Measurements from ENCODE around the gene USP3. TPM values are rescaled to one million over a fixed set of nuclear protein-coding genes. Genes with fewer than 3 reads are reported as not detected.

The USP3 gene
- total and polyA plus RNA-seq, 2 of the 4 experiments (the other 2 are of a cell fraction): 17.3 to 52.3 TPM

DNA sequence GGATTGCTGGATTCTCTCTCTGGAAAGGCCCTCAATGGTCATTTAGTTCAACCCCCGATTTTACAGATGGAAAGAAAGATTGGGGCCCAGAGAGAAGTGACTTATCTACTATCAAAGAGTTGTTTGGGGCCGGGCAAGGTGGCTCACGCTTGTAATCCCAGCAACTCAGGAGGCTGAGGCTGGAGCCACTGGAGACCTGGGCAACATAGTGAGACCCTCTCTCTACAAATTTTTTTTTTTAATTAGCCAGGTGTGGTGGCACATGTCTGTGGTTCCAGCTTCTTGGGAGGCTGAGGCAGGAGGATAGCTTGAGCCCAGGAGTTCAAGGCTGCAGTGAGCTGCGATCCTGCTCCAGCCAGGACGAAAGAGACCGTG is 5.2 kb upstream of the USP3 start:
- Histone ChIP-seq H3K14ac (replicated peaks; ENCODE audit: low read depth, low read length) (no peak overlapping the region), H3K9me3 (ENCODE audit: control insufficient read depth, insufficient read depth, low read length) (no peaks in the 10 kb centered on the region), H3K4me3 (ENCODE audit: insufficient read depth, low read depth, low read length) (no peak overlapping the region), H3K9me1 (ENCODE audit: insufficient read depth, low read length) (peaks cover 18% of the 10 kb centered on the region), H2BK20ac (ENCODE audit: low read depth, low read length) (no peak overlapping the region), H2BK5ac (ENCODE audit: low read depth, low read length, poor library complexity, severe bottlenecking) (no peak overlapping the region), H2BK15ac (ENCODE audit: low read depth, low read length) (no peak overlapping the region), H2AFZ (replicated peaks; ENCODE audit: low read length, poor library complexity) (no peak overlapping the region), H3K27ac (ENCODE audit: insufficient read depth, low read length) (no peak overlapping the region), H3K4me1 (ENCODE audit: control insufficient read depth, insufficient read depth, low read length) (peaks cover 16% of the 10 kb centered on the region), H3K79me1 (ENCODE audit: low read depth in 1 of 2, low read length in 2 of 2) (peaks cover 0 to 14% of the 10 kb centered on the region in 2 experiments; a peak in 2 of 4 replicates), H2AK5ac (ENCODE audit: low read depth, low read length) (peak overlapping the region; percentile 35; the same call in 1 of the 2 replicates), H3K23ac (ENCODE audit: low read depth, low read length) (no peak overlapping the region), H4K91ac (ENCODE audit: insufficient read depth, low read depth, low read length) (no peak overlapping the region), H3K18ac (ENCODE audit: low read depth, low read length) (no peak overlapping the region), H4K20me1 (ENCODE audit: insufficient read depth, low read length) (no peaks in the 10 kb centered on the region), H3K36me3 (ENCODE audit: control insufficient read depth, insufficient read depth, low read length) (no peaks in the 10 kb centered on the region), H4K8ac (ENCODE audit: low read depth in 2 of 2, low read length in 2 of 2) (no peak overlapping the region), H3K4ac (ENCODE audit: low read depth, low read length) (no peak overlapping the region), H2AK9ac (replicated peaks; ENCODE audit: low read depth, low read length, poor library complexity) (no peak overlapping the region), H2BK120ac (ENCODE audit: low read depth, low read length) (no peak overlapping the region), H3K27me3 (ENCODE audit: control insufficient read depth, insufficient read depth, low read length) (peaks cover 2% of the 10 kb centered on the region; the same call in 1 of the 2 replicates), H3K9ac (ENCODE audit: low read depth, low read length) (no peak overlapping the region), H3K56ac (ENCODE audit: extremely low read depth, insufficient read depth, low read length) (no peak overlapping the region), H3K4me2 (ENCODE audit: low read depth, low read length) (no peak overlapping the region), H4K5ac (ENCODE audit: low read depth, low read length) (no peak overlapping the region)
- TF ChIP-seq RFX5 (IDR thresholded peaks at IDR 0.05; ENCODE audit: low read depth, low read length) (no peak), MAFK (IDR thresholded peaks at IDR 0.05; ENCODE audit: low read depth, low read length) (no peak), NFE2L2 (IDR thresholded peaks at IDR 0.05; ENCODE audit: low read depth, low read length) (no peak), FOS (IDR thresholded peaks at IDR 0.05; ENCODE audit: low read depth, low read length) (no peak), MXI1 (IDR thresholded peaks at IDR 0.05; ENCODE audit: borderline replicate concordance, low read depth, low read length) (no peak), RAD21 (IDR thresholded peaks at IDR 0.05; ENCODE audit: low read length) (no peak), MAZ (IDR thresholded peaks at IDR 0.05; ENCODE audit: borderline replicate concordance, low read depth, low read length) (no peak), CHD1 (IDR thresholded peaks at IDR 0.05; ENCODE audit: low read depth, low read length) (no peak), BHLHE40 (IDR thresholded peaks at IDR 0.05; ENCODE audit: low read depth, low read length) (no peak), SMC3 (IDR thresholded peaks at IDR 0.05; ENCODE audit: low read depth, low read length) (no peak), POLR2A (IDR thresholded peaks at IDR 0.05; ENCODE audit: low read depth, low read length) (no peak), CEBPB (IDR thresholded peaks at IDR 0.05; ENCODE audit: low read depth, low read length) (no peak), RCOR1 (IDR thresholded peaks at IDR 0.05; ENCODE audit: insufficient replicate concordance, low read length) (no peak)
- TF ChIP-seq, protein P1, sequence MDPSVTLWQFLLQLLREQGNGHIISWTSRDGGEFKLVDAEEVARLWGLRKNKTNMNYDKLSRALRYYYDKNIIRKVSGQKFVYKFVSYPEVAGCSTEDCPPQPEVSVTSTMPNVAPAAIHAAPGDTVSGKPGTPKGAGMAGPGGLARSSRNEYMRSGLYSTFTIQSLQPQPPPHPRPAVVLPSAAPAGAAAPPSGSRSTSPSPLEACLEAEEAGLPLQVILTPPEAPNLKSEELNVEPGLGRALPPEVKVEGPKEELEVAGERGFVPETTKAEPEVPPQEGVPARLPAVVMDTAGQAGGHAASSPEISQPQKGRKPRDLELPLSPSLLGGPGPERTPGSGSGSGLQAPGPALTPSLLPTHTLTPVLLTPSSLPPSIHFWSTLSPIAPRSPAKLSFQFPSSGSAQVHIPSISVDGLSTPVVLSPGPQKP (IDR thresholded peaks at IDR 0.05; ENCODE audit: borderline replicate concordance, low read depth, low read length): no peak
- TF ChIP-seq, protein P2, sequence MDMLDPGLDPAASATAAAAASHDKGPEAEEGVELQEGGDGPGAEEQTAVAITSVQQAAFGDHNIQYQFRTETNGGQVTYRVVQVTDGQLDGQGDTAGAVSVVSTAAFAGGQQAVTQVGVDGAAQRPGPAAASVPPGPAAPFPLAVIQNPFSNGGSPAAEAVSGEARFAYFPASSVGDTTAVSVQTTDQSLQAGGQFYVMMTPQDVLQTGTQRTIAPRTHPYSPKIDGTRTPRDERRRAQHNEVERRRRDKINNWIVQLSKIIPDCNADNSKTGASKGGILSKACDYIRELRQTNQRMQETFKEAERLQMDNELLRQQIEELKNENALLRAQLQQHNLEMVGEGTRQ (IDR thresholded peaks at IDR 0.05; ENCODE audit: low read depth, low read length): no peak
- TF ChIP-seq, protein P3, sequence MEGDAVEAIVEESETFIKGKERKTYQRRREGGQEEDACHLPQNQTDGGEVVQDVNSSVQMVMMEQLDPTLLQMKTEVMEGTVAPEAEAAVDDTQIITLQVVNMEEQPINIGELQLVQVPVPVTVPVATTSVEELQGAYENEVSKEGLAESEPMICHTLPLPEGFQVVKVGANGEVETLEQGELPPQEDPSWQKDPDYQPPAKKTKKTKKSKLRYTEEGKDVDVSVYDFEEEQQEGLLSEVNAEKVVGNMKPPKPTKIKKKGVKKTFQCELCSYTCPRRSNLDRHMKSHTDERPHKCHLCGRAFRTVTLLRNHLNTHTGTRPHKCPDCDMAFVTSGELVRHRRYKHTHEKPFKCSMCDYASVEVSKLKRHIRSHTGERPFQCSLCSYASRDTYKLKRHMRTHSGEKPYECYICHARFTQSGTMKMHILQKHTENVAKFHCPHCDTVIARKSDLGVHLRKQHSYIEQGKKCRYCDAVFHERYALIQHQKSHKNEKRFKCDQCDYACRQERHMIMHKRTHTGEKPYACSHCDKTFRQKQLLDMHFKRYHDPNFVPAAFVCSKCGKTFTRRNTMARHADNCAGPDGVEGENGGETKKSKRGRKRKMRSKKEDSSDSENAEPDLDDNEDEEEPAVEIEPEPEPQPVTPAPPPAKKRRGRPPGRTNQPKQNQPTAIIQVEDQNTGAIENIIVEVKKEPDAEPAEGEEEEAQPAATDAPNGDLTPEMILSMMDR (conservative IDR thresholded peaks at IDR 0.05; ENCODE audit: low read depth, low read length): no peak
- WGBS, 2 experiments (ENCODE audit: extremely low coverage in 2 of 2, insufficient read length in 1 of 2): 100% methylated on average over 1 of the region's 6 CpGs; no CpG with 5 or more reads in 1 of the 2 experiments
- dilution Hi-C loops (cut with HindIII; ENCODE audit: low sequenced_read_pairs, unreplicated experiment) (no loop called here), intact Hi-C loops (cut with micrococcal nuclease) (no loop called here), in situ Hi-C loops (cut with MboI; ENCODE audit: low sequenced_read_pairs) (no loop called here)
- CTCF ChIA-PET: interaction anchor here (1.1 kb wide), 1 partner anchor 210 kb away, joined by 3 read pairs; no protein-coding TSS in a partner anchor
- DNase-seq (no peak), ATAC-seq (ENCODE audit: low read depth) (no peak)
- BruUV-seq (replicated peaks): no TSS peak
- POLR2A ChIA-PET (ENCODE audit: unreplicated experiment): no interaction called here
